HG02970 (cell line): ENCODE data around the gene TMEM164.
"Not testable (repeated sequence)": the region's sequence is repeated elsewhere in the genome, so short reads cannot be mapped to it uniquely, and the experiment has no call there.

Experiments used
- ATAC-seq: cut with Tn5 transposase; IDR thresholded peaks from one replicate; pipeline ENCODE4 v1.9.1; 2021; ENCODE audit warnings: mild to moderate bottlenecking, moderate library complexity, moderate number of reproducible peaks; ENCODE audit not compliant: unreplicated experiment, low FRiP score

Gene TMEM164

GRCh38 chrX:110123331-110123782, 120.4 kb downstream of the TMEM164 start:
- ATAC-seq: no peak

GRCh38 chrX:110125446-110126162, 122.7 kb downstream of the TMEM164 start:
- no peak for ATAC-seq

GRCh38 chrX:110131031-110131430, 128.1 kb downstream of the TMEM164 start:
- ATAC-seq: no peak

DNA sequence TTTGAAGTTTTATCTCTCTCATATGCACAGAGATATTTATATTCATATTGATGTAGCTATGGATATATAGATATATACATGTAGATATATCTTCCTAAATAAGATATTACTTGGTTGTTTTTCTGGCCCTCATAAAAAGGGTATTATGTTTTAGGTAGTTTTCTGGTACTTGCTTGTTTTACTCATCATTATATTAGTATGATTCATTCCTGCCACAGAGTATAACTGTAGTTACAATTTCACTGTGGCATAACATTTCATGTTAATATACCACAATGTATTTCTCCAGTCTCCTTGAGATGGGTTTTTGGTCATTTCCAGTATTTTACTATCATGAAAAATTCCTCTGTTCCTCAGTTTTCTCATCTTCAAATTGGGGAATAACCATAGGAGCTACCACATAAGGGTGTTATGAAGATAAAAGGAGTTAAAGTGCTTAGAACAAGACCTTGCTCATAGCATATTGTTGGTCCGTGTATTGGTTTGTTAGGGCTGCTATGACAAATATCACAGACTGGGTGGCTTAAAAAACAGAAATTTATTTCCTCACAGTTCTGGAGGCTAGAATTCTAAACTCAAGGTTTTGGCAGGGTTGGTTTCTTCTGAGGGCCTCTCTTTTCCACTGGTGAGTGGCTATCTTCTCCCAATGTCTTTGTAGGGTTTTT, 129.7 kb downstream of the TMEM164 start:
- no peak for ATAC-seq

GRCh38 chrX:110133735-110134370, 130.9 kb downstream of the TMEM164 start:
- no peak for ATAC-seq

GRCh38 chrX:110135618-110136017, 132.7 kb downstream of the TMEM164 start:
- ATAC-seq: no peak

- ATAC-seq: no peak
These were observed 133.2 kb downstream of the TMEM164 start for GRCh38 chrX:110136136-110136535.

- no peak for ATAC-seq
These were observed 135.6 kb downstream of the TMEM164 start for GRCh38 chrX:110138557-110138956.

DNA sequence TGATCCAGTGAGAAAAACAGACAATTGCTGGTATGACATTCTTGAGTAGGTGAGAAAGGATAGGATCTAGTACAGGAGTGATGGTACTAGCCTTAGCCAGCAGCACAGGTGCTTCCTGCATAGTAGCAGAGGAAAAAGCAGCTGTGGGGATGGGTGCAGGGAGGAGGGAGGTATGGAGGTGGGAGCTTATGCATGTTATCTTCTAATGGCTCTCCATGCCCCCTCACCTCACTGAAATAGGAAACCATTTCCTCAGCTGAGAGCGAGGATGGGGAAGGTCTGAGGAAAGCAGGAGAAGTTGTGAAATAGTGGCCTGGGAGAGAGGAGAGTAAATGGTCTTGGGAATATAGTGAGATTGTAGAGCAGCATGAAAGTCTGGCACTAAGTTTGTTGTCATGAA, 136.3 kb downstream of the TMEM164 start:
- no peak for ATAC-seq

DNA sequence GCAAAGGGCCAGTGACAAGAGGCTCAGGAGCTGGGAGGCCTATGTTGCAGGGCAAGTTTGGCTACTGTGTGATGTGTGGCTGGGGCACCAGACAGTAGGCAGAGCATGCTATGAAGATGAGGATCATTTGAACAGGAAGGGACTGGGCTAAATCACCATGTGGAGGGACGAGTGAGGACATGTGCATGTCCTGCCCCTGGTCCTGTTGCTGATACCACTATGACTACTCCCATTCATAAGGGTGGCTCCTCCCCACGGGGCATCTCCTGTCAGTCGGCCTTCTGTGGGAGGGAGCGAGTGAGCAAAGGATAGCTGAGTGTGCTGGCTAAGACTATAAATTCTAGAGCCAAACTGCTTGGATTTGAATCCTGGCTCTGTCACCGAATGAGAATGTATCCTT, 139.2 kb downstream of the TMEM164 start:
- ATAC-seq: no peak

DNA sequence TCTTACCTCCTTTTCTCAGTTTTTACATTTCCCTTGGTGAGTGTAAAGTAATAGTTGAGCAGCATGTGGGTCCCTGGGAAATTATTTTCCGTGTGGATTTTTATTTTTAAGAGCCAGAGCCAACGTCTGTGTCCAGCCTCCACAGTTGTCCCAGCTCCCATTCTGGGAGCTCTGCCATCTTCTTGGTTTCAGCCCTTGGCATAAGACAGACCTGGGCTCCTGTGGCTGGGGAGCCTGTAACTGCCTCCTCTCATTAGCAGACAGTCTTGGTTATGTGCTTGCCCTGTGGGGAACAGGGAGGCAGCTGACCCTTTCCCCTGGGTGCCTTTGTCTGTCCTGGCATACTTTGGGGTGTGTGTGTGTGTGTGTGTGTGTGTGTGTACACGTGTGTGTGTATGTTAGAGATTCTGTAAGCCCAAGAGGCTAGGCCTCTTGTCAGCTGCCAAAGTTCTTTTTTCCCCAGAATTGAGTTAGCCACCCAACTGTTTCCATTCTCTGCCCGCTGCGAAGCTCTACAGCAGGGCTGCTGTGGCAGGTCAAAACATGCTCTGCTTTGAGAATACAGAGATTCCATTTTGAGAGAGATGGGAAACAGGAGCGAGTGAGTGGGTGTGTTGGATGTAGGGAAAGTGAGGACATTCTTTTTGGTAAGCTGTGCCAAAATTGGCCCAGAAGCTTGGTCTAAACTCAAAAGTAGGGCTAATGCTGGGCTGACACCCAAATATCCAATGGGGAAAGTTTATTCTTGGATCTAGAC, 140.7 kb downstream of the TMEM164 start:
- no peak for ATAC-seq

- ATAC-seq: no peak
These were observed 142.4 kb downstream of the TMEM164 start for GRCh38 chrX:110145311-110145710.

GRCh38 chrX:110145854-110146253, 142.9 kb downstream of the TMEM164 start:
- no peak for ATAC-seq

- no peak for ATAC-seq
These were observed 143.6 kb downstream of the TMEM164 start for GRCh38 chrX:110146521-110146920.

DNA sequence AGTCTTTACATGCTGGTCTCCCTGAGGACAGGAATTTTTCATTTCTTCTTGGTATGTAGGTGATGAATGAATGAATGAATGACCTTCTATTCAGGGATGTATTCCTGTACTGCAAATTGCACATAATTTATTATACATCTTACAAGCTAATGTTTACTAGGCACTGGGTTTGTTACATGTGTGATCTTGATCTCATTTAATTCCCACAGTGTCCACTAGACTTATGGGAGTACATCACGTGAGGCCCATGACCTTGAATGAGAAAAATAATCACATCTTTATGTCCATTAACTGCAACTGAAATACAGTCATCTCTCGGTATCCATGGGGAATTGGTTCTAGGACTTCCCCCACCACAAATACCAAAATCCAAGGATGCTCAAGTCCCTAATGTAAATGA, 150.3 kb downstream of the TMEM164 start:
- no peak for ATAC-seq

GRCh38 chrX:110153896-110154295, 151.0 kb downstream of the TMEM164 start:
- no peak for ATAC-seq

- ATAC-seq: not testable (repeated sequence)
These were observed 151.4 kb downstream of the TMEM164 start for GRCh38 chrX:110154328-110154727.

GRCh38 chrX:110155759-110156158, 152.8 kb downstream of the TMEM164 start:
- ATAC-seq: no peak

DNA sequence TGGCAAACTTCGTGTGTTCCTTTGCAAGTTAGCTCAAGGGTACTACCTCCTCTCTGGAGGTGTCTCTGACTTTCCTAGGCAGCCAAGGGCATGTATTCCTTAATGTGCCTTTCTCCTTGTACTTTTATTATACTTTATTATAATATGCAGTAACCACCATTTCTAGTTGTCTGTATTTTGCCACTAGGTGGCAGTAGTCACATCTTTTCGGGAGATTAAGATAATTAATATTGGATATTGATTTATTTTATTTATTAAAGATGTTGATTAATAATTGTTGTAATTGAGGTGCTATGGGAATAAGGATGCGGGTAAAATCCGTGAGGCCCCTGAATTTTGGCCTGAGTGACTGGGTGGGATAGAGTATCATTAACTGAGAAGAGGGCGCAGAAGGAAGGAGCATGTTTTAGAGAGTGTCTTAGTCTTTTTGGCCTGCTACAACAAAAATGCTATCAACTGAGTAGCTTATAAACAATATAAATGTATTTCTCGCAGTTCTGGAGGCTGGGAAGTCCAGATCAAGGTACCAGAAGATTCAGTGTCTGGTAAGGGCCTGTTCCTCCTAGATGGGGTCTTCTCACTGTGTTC, 153.3 kb downstream of the TMEM164 start:
- no peak for ATAC-seq

DNA sequence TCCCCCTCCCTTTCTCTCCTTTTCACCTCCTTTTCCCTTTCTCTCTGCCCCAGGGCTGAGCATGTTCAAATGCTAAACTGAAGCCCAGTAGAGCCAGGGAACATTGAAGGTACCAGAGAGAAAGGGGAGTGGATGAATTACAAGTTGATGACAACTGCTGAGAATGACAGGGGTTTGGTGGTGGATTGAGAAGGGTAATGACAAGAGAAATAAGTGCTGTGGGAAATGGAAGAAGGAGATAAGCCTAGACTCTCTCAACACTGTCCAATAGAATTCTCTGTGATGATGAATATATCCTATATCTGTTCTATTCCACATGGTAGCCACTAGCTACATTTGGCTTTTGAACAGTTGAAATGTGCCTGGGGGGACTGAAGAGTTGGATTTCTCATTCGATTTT, 154.5 kb downstream of the TMEM164 start:
- no peak for ATAC-seq

GRCh38 chrX:110159235-110159634, 156.3 kb downstream of the TMEM164 start:
- ATAC-seq: no peak
